GM13976 (cell line): ENCODE measurements around the gene IFITM1.

Experiments
- DNase-seq: peaks from one replicate; pipeline ENCODE4 v3.0.0; 2012; ENCODE audit warnings: low spot score
- in situ Hi-C: fragments of 300-500 bp; cut with MboI; formaldehyde crosslinking; loops from one replicate; pipeline ENCODE4 v1.12.0; 2022; ENCODE audit warnings: low sequenced_read_pairs, mixed read lengths, inconsistent platforms; ENCODE audit not compliant: unreplicated experiment
- TF ChIP-seq, protein P1 (sequence below): IDR thresholded peaks from 2 replicates; pipeline ENCODE4 v1.5.1; 2012; ENCODE audit warnings: borderline replicate concordance, mild to moderate bottlenecking; ENCODE audit not compliant: insufficient read depth; ENCODE audit errors: extremely low read depth, missing control alignments, control extremely low read depth

Gene IFITM1

GRCh38 chr11:271319-271715 is 42.5 kb upstream of the IFITM1 start:
- no peak for DNase-seq
- in situ Hi-C loops = no loop called here
- TF ChIP-seq, protein P1, sequence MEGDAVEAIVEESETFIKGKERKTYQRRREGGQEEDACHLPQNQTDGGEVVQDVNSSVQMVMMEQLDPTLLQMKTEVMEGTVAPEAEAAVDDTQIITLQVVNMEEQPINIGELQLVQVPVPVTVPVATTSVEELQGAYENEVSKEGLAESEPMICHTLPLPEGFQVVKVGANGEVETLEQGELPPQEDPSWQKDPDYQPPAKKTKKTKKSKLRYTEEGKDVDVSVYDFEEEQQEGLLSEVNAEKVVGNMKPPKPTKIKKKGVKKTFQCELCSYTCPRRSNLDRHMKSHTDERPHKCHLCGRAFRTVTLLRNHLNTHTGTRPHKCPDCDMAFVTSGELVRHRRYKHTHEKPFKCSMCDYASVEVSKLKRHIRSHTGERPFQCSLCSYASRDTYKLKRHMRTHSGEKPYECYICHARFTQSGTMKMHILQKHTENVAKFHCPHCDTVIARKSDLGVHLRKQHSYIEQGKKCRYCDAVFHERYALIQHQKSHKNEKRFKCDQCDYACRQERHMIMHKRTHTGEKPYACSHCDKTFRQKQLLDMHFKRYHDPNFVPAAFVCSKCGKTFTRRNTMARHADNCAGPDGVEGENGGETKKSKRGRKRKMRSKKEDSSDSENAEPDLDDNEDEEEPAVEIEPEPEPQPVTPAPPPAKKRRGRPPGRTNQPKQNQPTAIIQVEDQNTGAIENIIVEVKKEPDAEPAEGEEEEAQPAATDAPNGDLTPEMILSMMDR = no peak

- no peak for DNase-seq
- TF ChIP-seq, protein P1 = no peak
- in situ Hi-C loops = no loop called here
Measured at GRCh38 chr11:272195-272930, 41.5 kb upstream of the IFITM1 start.

GRCh38 chr11:272931-273198 is 41.0 kb upstream of the IFITM1 start:
- in situ Hi-C loops = no loop called here
- TF ChIP-seq, protein P1 = no peak
- DNase-seq = no peak

DNA sequence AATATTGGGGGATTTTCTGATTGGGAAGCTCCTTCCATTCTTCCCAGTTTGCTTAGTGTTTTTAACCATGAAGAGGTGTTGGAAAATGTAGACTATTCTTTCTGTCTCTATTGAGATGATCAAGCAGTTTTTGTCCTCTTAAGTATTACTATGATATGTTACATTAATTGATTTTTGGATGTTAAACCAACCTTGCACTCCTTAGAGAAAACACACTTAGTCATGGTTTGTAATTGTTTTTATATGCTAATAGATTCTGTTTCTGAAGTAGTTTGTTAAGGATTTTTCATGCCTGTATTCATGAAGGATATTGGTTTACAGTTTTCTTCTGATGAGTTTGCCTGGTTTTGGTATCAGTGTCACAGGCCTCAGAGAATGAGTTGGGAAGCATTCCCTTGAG is 37.6 kb upstream of the IFITM1 start:
- no peak for DNase-seq
- in situ Hi-C loops = no loop called here
- TF ChIP-seq, protein P1 = no peak

DNA sequence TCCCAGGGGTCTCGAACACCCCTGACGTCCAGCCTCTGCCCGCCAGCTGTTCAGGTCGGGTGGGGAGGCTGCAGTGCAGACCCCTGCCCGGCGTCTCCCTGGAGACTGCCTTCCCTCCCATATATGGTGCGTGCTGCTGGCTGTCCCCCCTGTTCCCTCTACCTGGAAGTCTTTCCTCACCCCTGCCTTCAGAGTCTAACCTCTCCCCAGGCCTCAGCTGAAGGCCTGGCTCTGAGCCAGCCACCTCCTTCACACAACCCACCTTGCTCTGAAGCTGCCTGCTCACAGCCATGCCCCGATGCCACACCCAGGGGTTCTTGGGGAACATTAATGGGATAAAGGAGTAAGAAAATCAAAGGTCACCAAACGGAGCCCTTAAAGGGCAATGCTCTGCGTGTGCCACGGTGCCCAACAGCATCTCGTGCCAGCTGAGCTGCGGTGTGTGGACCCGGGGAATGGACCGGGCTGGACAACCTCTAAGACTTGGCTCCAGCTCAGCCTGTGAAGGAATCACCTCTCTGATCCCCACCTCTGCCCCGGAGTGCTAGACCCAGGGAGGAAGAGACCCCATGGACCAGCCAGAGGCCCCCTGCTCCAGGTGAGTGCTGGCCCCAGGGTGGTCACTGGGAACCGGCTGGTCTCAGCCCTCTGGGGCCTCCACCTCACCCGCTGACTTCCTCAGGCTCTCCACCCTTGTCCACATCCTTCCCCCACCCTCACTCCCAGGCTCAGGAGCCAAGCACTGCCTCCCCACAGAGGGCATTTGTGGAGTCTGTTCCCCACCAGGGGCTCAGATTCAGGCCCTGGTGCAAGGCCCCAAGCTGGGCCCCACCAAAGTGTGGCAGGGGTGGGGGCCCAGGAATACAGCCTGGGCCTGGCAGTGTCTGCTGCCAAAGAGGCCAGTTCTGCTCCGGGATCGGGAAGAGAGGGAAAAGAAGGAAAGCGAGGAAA is 35.6 kb upstream of the IFITM1 start, which contains the start of gene NLRP6:
NLRP6 (plus strand) TSS at position 407 of the 951 bp plus-strand sequence; CDS start at position 570, 163 bp downstream.
- peak; percentile 25 for DNase-seq
- in situ Hi-C loops = no loop called here
- TF ChIP-seq, protein P1 = no peak

GRCh38 chr11:279040-279965 is 34.5 kb upstream of the IFITM1 start:
- TF ChIP-seq, protein P1 = no peak
- DNase-seq = peak; percentile 43
- in situ Hi-C loops = no loop called here
